Uterus (tissue), 2 donors: Measurements from ENCODE around the gene DGKD.

Experiments
- CTCF ChIP-seq, 4 experiments: fragments of 200-600 bp in 2 of 4; fragments of 450-650 bp in 2 of 4; sonication (generic) in 2 of 4; IDR thresholded peaks; one replicate each; pipeline ENCODE4 v1.5.1; 2016 to 2019; ENCODE audit warnings: antibody characterized with exemption in 4 of 4, mild to moderate bottlenecking in 2 of 4, moderate library complexity in 1 of 4
- POLR2A ChIP-seq, 2 donors: fragments of 450-650 bp; IDR thresholded peaks; one replicate each; pipeline ENCODE4 v1.6.1; 2016; ENCODE audit warnings: antibody characterized with exemption in 2 of 2, mild to moderate bottlenecking in 1 of 2, moderate library complexity in 1 of 2

DNA sequence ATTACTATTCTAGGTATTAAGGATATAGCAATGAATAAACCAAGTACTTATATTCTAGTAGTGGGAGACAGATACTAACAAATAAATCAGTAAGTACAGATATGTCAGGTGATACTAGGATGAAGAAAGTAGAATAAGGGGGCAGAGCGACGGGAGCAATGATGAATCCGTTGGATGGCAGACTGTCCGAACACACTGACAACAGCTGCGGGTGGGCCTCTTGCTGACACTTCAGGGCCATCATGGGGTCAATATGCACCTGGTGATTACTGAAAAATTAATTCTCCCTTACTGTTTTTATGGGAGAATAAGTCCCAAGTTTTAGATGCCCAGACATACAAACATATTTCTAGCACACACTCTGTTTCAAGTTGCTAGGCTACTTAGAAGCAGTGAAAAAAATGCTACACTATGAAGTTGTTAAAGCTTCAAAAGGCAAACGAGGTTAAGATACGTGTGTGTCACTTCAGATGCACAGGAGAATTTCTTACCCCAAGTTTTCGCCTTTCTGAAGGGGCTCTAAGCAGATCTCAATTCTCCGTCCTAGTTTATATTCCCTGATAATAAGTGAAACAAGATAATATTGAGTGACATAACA is 133.6 kb downstream of the DGKD start:
- TF ChIP-seq POLR2A (IDR thresholded peaks at IDR 0.05): no peak
- TF ChIP-seq CTCF (IDR thresholded peaks at IDR 0.05): no peak
